HG02981 (cell line): ENCODE results near the gene NUDCD2.
A peak's percentile ranks its signal among the peaks of the same experiment; 100 is the strongest.
"Not testable (repeated sequence)": the region's sequence is repeated elsewhere in the genome, so short reads cannot be mapped to it uniquely, and the experiment has no call there.

ENCODE experiments used
- ATAC-seq: cut with Tn5 transposase; IDR thresholded peaks from one replicate; pipeline ENCODE4 v1.9.1; 2021; ENCODE audit warnings: mild to moderate bottlenecking, moderate library complexity; ENCODE audit not compliant: unreplicated experiment

Gene NUDCD2

DNA sequence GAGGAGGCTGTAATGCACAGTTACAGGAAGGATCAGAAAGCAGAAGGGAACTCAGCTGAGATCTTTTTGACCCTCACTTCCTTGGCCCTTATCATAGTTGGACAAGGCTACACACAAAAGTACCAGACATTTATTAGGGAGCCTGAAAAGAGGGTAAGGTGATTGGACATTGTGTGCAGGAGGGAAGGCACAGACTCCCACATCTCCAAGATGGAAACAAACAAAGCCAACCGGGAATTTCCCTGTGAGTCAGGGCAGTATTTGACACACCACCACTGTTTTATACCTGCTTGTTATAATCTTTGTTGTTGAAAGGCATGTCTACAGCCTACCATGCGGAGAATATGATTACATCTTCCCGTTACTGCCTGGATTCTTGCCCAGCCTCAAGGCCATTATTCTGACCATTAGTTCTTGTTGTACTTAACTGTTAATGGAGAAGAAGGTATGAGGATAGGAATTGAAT lies 25.5 kb downstream of the NUDCD2 start:
- ATAC-seq, result no peak

DNA sequence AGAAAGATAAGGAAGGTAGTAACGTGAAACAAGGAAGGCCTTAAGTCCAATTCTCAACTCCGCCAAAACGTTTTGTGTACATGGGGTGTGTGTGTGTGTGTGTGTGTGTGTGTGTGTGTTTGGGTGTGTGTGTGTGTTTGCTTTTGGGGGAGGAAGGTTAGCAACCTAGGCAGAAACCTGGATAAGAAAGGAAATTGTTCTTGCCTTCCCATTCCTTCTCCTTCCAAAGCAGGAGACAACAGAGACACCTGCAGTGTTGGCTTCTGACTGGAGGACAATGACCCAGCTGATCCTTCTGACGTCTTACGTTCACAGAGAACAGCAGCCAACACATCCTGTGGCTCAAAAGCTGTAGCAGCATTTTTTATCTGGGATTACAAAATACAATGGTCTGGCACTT lies 26.6 kb downstream of the NUDCD2 start:
- no peak for ATAC-seq

DNA sequence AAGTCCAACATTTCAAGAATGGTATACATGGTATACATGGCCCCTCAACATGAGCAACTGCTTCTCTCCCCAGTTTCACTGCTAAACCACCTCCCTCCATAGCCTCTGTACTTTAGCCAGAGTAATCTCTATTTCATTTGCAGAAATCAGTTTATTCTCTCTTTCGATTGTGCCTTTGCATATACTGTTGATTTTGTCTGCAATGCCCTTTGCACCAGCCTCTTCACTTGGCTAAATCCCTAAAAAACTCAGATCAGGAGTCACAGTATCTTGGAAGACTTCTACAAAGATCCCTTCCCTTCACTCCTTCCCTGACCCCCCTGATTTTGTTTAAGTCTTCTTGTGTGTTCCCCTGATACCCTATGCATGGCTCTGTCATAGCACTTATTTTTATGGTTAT lies 27.4 kb downstream of the NUDCD2 start:
- ATAC-seq, result no peak

DNA sequence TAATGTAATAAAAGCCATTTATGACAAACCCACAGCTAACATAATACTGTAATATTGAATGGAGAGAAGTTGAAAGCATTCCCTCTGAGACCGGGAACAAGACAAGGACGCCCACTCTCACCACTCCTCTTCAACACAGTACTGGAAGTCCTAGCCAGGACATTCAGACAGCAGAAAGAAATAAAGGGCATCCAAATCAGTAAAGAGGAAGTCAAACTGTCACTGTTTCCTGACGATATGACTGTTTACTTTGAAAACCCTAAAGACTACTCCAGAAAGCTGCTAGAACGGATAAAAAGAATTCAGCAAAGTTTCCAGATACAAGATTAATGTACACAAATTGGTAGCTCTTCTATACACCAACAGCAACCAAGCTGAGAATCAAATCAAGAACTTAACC lies 33.8 kb downstream of the NUDCD2 start:
- not testable (repeated sequence) for ATAC-seq

DNA sequence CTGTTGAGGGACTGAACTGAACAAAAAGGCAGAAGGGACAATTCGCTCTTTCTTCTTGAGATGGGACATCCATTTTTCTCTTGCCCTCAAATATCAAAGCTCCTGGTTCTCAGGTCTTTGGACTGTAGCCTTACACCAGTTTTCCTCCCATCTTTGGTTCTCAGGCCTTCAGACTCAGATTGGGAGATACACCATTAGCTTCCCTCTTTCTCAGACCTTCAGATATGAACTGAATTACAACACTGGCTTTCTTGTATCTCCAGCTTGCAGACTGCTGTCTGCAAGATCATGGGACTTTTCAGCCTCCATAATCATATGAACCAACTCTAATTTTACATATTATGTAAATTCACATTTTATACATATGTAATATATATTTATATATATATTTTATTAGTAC lies 35.1 kb downstream of the NUDCD2 start:
- no peak for ATAC-seq

DNA sequence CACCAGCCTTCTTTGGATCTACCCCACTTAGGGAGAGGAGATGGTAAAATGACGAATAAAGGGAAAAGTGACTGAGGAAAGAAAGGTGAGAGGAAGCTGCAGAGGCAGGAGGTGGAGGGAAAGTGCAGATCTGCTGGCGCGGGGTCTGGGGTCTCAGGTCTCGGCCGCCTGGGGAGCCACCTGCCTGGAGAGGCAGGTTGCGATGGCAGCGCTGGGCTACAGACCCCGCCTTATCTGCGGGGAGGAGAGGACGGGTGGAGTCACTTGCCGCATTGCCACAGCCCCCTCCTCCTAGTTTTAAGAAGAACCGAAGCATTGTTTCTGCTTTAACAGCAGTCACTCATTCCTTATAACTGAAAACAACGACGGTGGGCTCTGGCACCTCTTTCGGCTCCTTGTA lies 44.2 kb downstream of the NUDCD2 start:
- not testable (repeated sequence) for ATAC-seq

DNA sequence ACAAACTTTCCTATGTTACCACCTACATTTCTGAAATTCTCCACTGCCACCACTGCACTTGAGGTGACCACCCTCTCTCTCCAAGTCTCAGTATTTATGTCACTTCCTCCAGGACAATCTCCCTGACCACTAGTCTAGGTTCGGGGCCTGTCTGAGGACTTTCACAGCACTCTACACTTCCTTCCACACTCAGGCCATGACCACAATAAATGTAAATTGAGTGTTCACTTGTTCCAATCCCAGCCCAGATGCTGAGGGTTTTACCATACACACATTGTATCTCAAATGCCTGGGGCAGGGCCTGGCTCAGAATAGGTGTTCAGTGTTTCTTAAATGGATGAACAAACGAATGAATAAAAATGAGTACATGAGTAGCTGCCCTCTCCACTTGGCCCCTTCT lies 49.4 kb downstream of the NUDCD2 start:
- no peak for ATAC-seq

DNA sequence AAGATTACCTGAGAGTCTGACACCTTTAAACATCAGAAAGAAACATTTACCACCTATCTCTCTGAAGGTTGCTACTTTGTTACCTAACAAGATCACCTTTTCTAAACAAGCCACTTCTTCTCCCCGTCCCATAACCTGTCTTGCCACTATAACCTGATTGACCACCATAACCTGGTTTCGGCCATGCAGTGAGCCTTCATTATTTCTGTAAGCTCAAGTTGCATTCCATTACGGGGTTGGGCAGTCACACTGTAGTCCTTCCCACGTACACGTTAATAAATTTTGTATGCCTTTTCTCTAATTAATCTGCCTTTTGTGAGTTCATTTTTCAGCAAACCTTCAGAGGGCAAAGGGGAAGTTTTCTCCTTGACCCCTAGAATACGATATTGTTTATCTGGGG lies 50.5 kb downstream of the NUDCD2 start:
- no peak for ATAC-seq

DNA sequence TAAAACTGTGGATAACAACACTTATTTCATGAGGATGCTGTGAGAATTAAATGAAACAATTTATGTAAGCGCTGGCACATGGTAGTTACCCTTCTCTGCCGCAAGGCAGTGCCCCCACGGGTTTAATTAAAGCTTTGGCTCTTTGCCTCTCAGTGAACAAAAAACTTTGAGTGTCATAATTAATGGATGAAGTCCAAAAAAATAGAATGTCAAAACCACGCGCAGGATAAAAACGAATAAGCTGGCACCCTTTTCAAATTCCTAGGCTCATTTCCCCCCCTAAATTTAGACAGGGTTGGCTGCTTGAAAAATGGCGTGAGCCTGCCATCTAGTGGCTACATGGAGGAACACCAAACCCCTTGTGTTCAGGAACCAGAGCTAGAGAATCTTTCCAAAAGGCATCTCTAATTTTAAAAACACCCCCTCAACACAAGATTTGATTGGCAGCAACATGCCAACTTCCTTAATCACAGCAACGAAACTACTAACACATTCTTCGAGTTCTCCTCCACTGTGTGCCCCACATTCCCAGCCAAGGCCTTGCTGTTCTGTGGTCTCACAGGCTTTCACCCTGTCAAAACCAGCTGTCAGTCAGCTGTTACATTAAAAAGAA lies 51.5 kb downstream of the NUDCD2 start:
- ATAC-seq, result peak; percentile 69

DNA sequence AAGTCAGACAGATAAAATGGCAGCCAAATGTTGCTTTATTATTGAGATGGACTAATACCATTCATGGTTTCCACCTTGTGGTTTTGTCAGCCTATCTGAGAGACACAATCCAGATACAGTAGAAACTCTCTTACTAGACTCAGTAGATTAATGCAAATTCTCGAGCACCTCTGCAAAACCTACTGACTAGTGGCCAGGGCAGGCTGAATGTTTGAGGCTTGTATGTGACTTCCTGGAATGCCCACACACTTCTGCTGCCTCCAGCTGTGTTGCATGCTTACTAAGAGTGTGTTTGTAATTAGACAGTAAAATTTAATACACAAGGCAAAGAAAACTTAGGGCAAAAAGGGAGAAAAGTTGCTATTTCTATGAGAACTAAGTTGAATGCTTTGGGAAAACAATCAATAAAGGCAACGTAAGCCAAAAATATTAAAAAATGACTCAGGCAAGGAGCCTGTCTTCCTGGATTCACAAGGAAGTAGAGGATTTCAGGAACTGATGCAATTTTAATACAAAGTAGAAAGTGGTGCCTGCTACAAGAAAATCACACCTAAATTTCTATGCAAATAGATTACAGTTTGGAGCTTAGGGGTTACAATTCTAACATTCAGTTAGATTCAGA lies 52.8 kb downstream of the NUDCD2 start:
- peak; percentile 81 for ATAC-seq

DNA sequence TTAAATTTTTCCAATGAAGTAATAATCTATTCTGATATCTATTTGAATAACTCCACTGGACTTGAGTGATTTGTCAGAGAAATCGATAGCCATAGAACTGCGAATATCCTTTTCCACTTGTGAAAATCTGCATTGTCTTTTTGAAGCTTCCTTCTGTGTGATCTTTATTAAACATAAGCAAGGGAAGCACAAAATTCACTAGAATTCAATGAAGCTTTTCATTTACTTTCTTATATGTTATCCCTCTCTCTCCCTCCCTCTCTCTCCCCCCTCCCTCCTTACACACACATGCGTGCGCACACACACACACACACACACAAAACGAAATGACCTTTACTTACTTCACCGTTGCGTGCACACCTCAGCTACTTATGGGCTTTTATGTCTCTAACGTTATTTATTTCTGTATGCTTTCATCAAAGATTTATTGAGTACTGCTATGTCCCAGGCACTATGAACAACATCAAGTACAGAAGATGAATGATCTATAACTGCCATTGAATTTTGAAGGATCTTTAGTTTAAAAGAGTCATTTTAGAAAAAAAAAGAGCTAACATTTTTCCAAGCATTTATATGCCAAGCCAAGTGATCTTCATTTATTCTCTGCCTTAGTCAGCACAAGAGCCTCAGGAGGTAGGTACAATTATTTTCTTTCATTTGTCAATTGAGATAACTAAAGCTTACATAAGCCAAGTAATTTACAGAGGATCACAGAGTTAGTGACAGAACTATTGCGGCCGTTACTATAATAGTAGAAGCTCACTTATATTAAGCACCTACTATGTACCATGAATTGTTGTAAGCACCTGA lies 55.3 kb downstream of the NUDCD2 start:
- ATAC-seq, result no peak

DNA sequence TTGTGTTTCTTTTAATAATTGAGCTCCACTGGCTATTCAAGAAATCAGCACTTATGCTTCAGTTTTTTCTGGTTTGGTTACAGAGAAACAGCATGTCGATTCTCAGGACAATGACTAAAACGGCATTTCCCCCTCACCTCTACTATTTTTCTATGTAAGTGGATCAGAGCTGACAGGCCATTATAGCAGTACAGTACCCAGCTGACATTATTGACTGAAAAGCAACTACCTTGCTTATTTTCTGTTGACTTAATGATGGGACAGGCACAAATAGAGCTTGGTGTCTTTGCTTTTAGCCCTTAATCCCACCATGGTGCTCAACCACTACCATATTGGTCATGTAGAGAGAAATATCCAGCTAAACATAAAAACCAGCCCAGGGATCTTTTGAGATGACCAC lies 57.9 kb downstream of the NUDCD2 start:
- ATAC-seq, result no peak

DNA sequence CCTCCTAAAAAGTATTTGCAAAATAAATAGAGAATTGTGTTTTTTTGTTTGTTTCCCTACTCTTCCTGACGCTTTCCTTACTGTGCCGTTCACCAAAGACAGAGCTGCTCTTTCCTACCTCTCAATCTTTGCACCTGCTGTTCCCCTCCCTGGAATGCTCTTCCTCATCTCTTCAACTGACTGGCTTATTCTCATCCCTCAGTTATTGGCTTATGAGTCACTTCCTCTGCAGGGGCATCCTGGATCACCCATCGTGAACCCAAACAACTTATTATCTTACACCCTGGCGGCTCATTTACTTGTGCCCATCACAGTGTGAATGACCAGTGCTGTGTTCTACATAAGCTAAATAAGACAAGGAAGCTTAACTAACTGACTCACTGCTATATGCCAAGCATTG lies 58.6 kb downstream of the NUDCD2 start:
- ATAC-seq, result no peak

DNA sequence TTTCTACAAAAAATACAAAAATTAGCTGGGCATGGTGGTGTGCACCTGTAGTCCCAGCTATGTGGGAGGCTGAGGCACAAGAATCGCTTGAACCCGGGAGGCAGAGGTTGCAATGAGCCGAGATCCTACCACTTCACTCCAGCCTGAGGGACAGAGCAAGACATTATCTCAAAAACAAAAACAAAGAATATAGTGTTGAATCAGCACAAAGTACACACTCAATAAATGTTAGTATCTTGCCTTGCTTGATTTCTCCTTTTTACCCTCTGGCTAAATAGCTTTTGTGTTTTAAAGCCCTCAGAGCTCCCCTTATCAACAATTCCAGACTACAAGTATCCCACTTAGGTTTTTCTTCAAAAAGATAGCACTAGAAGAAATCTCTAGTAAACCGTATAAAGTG lies 60.0 kb downstream of the NUDCD2 start:
- no peak for ATAC-seq

DNA sequence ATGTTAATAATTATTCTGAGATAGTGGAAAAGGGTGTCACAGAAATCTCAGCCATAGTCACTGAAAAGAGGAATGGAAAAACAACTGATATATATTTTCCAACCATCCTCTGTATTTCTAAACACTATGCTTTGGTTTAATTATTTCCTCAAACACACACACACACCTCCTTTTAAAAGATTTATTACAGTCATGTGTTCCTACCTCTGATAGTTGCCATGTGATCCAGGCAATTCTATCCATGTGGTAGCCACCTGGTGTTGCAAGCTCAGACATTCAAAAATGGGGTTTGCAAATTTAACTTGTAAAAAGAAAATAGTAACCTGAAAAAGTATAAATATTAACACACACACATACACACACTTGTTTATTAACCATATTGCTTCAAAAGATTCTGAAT lies 62.5 kb downstream of the NUDCD2 start:
- ATAC-seq, result no peak

DNA sequence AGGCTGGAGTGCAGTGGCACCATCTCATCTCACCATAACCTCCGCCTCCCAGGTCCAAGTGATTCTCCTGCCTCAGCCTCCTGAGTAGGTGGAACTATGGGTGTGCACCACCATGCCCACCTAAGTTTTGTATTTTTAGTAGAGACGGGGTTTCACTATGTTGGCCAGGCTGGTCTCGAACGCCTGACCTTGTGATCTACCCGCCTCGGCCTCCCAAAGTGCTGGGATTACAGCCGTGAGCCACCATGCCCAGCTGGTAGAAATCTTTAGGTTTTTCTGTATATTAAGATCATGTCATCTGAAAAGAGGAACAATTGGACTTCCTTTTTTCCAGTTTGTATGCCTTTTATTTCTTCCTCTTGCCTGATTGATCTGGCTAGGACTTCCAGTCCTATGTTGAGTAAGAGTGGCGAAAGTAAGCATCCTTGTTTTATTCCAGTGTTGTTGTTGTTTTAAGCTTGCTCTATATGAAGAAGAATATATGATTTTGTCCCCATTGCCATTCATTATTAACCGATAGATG lies 63.0 kb downstream of the NUDCD2 start:
- not testable (repeated sequence) for ATAC-seq
